Fibroblast of gingiva (primary cell): ENCODE measurements around the gene DRC3.
"Not testable (repeated sequence)": the region's sequence is repeated elsewhere in the genome, so short reads cannot be mapped to it uniquely, and the experiment has no call there.

Experiments used
- DNase-seq: peaks from one replicate; pipeline ENCODE4 v3.0.0-alpha.2; 2011; ENCODE audit warnings: low read depth

The DRC3 gene

GRCh38 chr17:17942846-17943245, 29.8 kb upstream of the DRC3 start:
- no peak for DNase-seq

- DNase-seq = no peak
Observed at GRCh38 chr17:17943281-17943984, 29.2 kb upstream of the DRC3 start.

- no peak for DNase-seq
Observed at GRCh38 chr17:17944242-17944641, 28.4 kb upstream of the DRC3 start.

- no peak for DNase-seq
Observed at GRCh38 chr17:17944743-17945142, 27.9 kb upstream of the DRC3 start.

GRCh38 chr17:17946093-17946492, 26.6 kb upstream of the DRC3 start:
- DNase-seq = no peak

- no peak for DNase-seq
Observed at GRCh38 chr17:17947309-17947708, 25.4 kb upstream of the DRC3 start.

GRCh38 chr17:17947966-17948365, 24.7 kb upstream of the DRC3 start:
- DNase-seq = no peak

GRCh38 chr17:17950347-17950746, 22.3 kb upstream of the DRC3 start:
- no peak for DNase-seq

- no peak for DNase-seq
Observed at GRCh38 chr17:17950806-17951205, 21.9 kb upstream of the DRC3 start.

- DNase-seq = no peak
Observed at GRCh38 chr17:17951524-17951923, 21.1 kb upstream of the DRC3 start.

- no peak for DNase-seq
Observed at GRCh38 chr17:17952691-17953090, 20.0 kb upstream of the DRC3 start.

- no peak for DNase-seq
Observed at GRCh38 chr17:17954079-17954478, 18.6 kb upstream of the DRC3 start.

GRCh38 chr17:17955790-17956341, 16.8 kb upstream of the DRC3 start:
- not testable (repeated sequence) for DNase-seq

- DNase-seq = no peak
Observed at GRCh38 chr17:17957584-17957916, 15.1 kb upstream of the DRC3 start.

GRCh38 chr17:17958982-17959381, 13.7 kb upstream of the DRC3 start:
- no peak for DNase-seq

GRCh38 chr17:17959520-17960361, 12.9 kb upstream of the DRC3 start:
- DNase-seq = peak; percentile 38

GRCh38 chr17:17960500-17961030, 12.1 kb upstream of the DRC3 start:
- no peak for DNase-seq

- DNase-seq = no peak
Observed at GRCh38 chr17:17963066-17963465, 9.6 kb upstream of the DRC3 start.

- no peak for DNase-seq
Observed at GRCh38 chr17:17963694-17964436, 8.8 kb upstream of the DRC3 start.

GRCh38 chr17:17964710-17965109, 8.0 kb upstream of the DRC3 start:
- no peak for DNase-seq

- DNase-seq = no peak
Observed at GRCh38 chr17:17965152-17965721, 7.4 kb upstream of the DRC3 start.

GRCh38 chr17:17966399-17966798, 6.3 kb upstream of the DRC3 start:
- DNase-seq = no peak
